Measurements from ENCODE around the gene GNAS-AS1. TPM values are rescaled to one million over a fixed set of nuclear protein-coding genes. Genes with fewer than 3 reads are reported as not detected.

The GNAS-AS1 gene
- total RNA-seq, 1 donor from 2014 or later = not detected

GRCh38 chr20:58886546-58886945 is 35.8 kb upstream of the GNAS-AS1 start:
- no peak for DNase-seq (ENCODE audit: low read depth)

GRCh38 chr20:58884966-58885365 is 34.3 kb upstream of the GNAS-AS1 start:
- no peak for DNase-seq (ENCODE audit: low read depth)

- peak; percentile 72 for DNase-seq (ENCODE audit: low read depth)
Observed at GRCh38 chr20:58883241-58883691, 32.6 kb upstream of the GNAS-AS1 start.

GRCh38 chr20:58882704-58883089 is 32.0 kb upstream of the GNAS-AS1 start:
- DNase-seq (ENCODE audit: low read depth) = no peak

- DNase-seq (ENCODE audit: low read depth) = no peak
Observed at GRCh38 chr20:58880994-58881752, 30.5 kb upstream of the GNAS-AS1 start.

GRCh38 chr20:58880441-58880840 is 29.7 kb upstream of the GNAS-AS1 start:
- DNase-seq (ENCODE audit: low read depth) = no peak

GRCh38 chr20:58878399-58878798 is 27.7 kb upstream of the GNAS-AS1 start:
- no peak for DNase-seq (ENCODE audit: low read depth)

- DNase-seq (ENCODE audit: low read depth) = no peak
Observed at GRCh38 chr20:58877976-58878360, 27.3 kb upstream of the GNAS-AS1 start.

GRCh38 chr20:58877050-58877975 is 26.6 kb upstream of the GNAS-AS1 start:
- DNase-seq (ENCODE audit: low read depth) = no peak

- DNase-seq (ENCODE audit: low read depth) = no peak
Observed at GRCh38 chr20:58876437-58876836, 25.7 kb upstream of the GNAS-AS1 start.

GRCh38 chr20:58875541-58876134 is 24.9 kb upstream of the GNAS-AS1 start:
- DNase-seq (ENCODE audit: low read depth) = peak; percentile 34

GRCh38 chr20:58875111-58875510 is 24.4 kb upstream of the GNAS-AS1 start:
- no peak for DNase-seq (ENCODE audit: low read depth)

- DNase-seq (ENCODE audit: low read depth) = no peak
Observed at GRCh38 chr20:58874469-58874868, 23.8 kb upstream of the GNAS-AS1 start.

- no peak for DNase-seq (ENCODE audit: low read depth)
Observed at GRCh38 chr20:58871533-58872102, 20.9 kb upstream of the GNAS-AS1 start.

- DNase-seq (ENCODE audit: low read depth) = peak; percentile 82
Observed at GRCh38 chr20:58870293-58871014, 19.8 kb upstream of the GNAS-AS1 start.

- no peak for DNase-seq (ENCODE audit: low read depth)
Observed at GRCh38 chr20:58869662-58870227, 19.0 kb upstream of the GNAS-AS1 start.

- DNase-seq (ENCODE audit: low read depth) = no peak
Observed at GRCh38 chr20:58868795-58869194, 18.1 kb upstream of the GNAS-AS1 start.

- DNase-seq (ENCODE audit: low read depth) = no peak
Observed at GRCh38 chr20:58867211-58867610, 16.5 kb upstream of the GNAS-AS1 start.

- no peak for DNase-seq (ENCODE audit: low read depth)
Observed at GRCh38 chr20:58865843-58866242, 15.1 kb upstream of the GNAS-AS1 start.

GRCh38 chr20:58864346-58864745 is 13.6 kb upstream of the GNAS-AS1 start:
- no peak for DNase-seq (ENCODE audit: low read depth)

Data from myocyte (in vitro differentiated cells).